ENCODE data around the gene C1QL3. TPM values are rescaled to one million over a fixed set of nuclear protein-coding genes. Genes with fewer than 3 reads are reported as not detected.

The C1QL3 gene
- total and polyA plus RNA-seq, 8 donors: 0.13 to 1.3 (median 0.64) TPM; not detected in 2

DNA sequence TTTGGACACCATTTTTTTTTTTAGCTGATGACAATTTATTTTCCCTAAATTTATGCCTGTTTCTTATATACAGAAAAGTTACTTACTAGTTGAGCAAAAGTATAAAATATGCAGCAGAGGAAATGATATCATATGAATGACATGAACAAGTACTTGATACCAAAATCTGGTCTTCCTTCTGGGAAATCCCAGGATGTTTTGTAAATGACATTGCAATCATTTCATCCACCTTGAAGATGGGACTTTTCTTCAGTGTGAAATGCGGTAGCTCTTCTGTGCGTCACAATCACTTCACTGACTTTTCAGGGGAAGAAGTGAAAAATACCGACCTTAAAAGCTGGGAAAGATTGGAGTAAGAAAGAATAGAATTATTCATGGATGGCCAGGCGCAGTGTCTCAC, 23.8 kb downstream of the C1QL3 start:
- Histone ChIP-seq H3K27me3 (no peaks in the 10 kb centered on the region), H3K9me3 (no peaks in the 10 kb centered on the region), H3K4me3 (no peak overlapping the region), H3K27ac (no peak overlapping the region), H3K4me1 (no peaks in the 10 kb centered on the region), H3K36me3 (no peaks in the 10 kb centered on the region)
- DNase-seq: no peak
- TF ChIP-seq, protein P1, sequence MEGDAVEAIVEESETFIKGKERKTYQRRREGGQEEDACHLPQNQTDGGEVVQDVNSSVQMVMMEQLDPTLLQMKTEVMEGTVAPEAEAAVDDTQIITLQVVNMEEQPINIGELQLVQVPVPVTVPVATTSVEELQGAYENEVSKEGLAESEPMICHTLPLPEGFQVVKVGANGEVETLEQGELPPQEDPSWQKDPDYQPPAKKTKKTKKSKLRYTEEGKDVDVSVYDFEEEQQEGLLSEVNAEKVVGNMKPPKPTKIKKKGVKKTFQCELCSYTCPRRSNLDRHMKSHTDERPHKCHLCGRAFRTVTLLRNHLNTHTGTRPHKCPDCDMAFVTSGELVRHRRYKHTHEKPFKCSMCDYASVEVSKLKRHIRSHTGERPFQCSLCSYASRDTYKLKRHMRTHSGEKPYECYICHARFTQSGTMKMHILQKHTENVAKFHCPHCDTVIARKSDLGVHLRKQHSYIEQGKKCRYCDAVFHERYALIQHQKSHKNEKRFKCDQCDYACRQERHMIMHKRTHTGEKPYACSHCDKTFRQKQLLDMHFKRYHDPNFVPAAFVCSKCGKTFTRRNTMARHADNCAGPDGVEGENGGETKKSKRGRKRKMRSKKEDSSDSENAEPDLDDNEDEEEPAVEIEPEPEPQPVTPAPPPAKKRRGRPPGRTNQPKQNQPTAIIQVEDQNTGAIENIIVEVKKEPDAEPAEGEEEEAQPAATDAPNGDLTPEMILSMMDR (IDR thresholded peaks at IDR 0.05): no peak
- intact Hi-C loops (cut with DNase I): no loop called here
- no peak for ATAC-seq

- intact Hi-C loops (cut with DNase I): no loop called here
- no peaks in the 10 kb centered on the region for H3K4me1 ChIP-seq
- no peak overlapping the region for H3K4me3 ChIP-seq
- H3K36me3 ChIP-seq: peaks cover 0 to 5% of the 10 kb centered on the region in 2 donors
- no peaks in the 10 kb centered on the region for H3K9me3 ChIP-seq
- ATAC-seq (no peak), DNase-seq (no peak)
- H3K27ac ChIP-seq: no peak overlapping the region
- TF ChIP-seq, protein P1 (IDR thresholded peaks at IDR 0.05): no peak
- H3K27me3 ChIP-seq: no peaks in the 10 kb centered on the region
Measured at GRCh38 chr10:16493884-16494536, 27.7 kb downstream of the C1QL3 start.

- DNase-seq: no peak
- peaks cover 0 to 10% of the 10 kb centered on the region in 2 donors for H3K36me3 ChIP-seq
- no peak overlapping the region for H3K4me3 ChIP-seq
- TF ChIP-seq, protein P1 (IDR thresholded peaks at IDR 0.05): no peak
- no peaks in the 10 kb centered on the region for H3K9me3 ChIP-seq
- intact Hi-C loops (cut with DNase I): no loop called here
- H3K27ac ChIP-seq: no peak overlapping the region
- H3K27me3 ChIP-seq: no peaks in the 10 kb centered on the region
- no peak for ATAC-seq
- H3K4me1 ChIP-seq: no peaks in the 10 kb centered on the region
Measured at GRCh38 chr10:16491933-16492332, 29.7 kb downstream of the C1QL3 start.

DNA sequence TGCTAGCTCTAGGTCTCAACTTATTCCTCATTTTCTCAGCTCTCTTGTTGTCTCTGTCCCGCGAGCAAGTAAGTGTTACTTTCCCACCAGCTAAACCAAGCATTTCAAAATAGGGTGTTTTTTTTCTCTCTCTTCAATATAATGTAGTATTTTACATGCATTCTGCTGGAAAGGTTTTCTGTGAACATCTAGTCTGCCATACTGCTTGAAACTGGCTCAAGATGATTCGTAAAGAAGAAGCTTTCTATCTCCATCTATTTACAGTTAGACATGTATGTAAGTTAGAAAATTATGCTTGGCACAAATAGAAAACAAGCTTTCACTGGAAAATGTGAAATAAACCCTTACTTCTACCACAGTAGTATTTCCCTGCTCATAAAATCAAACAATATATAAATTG, 31.2 kb downstream of the C1QL3 start:
- TF ChIP-seq, protein P1 (IDR thresholded peaks at IDR 0.05): no peak
- H3K27ac ChIP-seq: no peak overlapping the region
- H3K4me3 ChIP-seq: no peak overlapping the region
- H3K9me3 ChIP-seq: no peaks in the 10 kb centered on the region
- peaks cover 0 to 16% of the 10 kb centered on the region in 2 donors for H3K36me3 ChIP-seq
- no peaks in the 10 kb centered on the region for H3K27me3 ChIP-seq
- intact Hi-C loops (cut with DNase I): no loop called here
- no peak for DNase-seq
- ATAC-seq: no peak
- no peaks in the 10 kb centered on the region for H3K4me1 ChIP-seq

GRCh38 chr10:16483241-16483917, 38.3 kb downstream of the C1QL3 start:
- intact Hi-C loops (cut with DNase I): no loop called here
- no peaks in the 10 kb centered on the region for H3K27me3 ChIP-seq
- DNase-seq (no peak), ATAC-seq (no peak)
- TF ChIP-seq, protein P1 (IDR thresholded peaks at IDR 0.05): no peak
- no peak overlapping the region for H3K27ac ChIP-seq
- no peak overlapping the region for H3K4me3 ChIP-seq
- no peaks in the 10 kb centered on the region for H3K4me1 ChIP-seq
- H3K36me3 ChIP-seq: peaks cover 0 to 6% of the 10 kb centered on the region in 2 donors
- H3K9me3 ChIP-seq: no peaks in the 10 kb centered on the region
